ENCODE results near the gene LEP.
"Not testable (repeated sequence)": the region's sequence is repeated elsewhere in the genome, so short reads cannot be mapped to it uniquely, and the experiment has no call there.

LEP gene

DNA sequence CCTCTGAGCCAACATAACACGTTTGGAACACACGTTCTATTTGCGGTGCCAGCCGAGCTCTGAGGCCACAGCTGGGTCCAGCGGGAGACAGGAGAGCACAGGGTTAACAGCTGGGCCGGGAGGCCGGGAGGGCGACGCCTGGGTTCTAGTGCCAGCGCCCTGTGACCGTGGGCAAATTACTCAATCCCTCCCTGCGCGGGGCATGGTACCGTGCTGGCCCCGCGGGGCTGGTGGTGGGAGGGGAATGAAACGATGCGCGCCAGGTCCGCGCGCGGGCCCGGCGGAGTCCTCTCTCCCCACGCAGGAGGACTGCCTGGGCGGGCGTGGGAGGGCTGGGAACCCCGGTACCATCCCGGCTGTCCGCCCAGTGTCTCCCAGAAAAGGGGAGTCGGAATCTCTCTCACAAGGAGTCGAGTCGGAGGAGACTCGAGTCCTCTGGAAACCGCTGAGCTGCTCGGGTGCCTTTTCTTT is 30.4 kb downstream of the LEP start:
- no peak for DNase-seq (ENCODE audit: low read depth in 1 of 2, low spot score in 1 of 2)

DNA sequence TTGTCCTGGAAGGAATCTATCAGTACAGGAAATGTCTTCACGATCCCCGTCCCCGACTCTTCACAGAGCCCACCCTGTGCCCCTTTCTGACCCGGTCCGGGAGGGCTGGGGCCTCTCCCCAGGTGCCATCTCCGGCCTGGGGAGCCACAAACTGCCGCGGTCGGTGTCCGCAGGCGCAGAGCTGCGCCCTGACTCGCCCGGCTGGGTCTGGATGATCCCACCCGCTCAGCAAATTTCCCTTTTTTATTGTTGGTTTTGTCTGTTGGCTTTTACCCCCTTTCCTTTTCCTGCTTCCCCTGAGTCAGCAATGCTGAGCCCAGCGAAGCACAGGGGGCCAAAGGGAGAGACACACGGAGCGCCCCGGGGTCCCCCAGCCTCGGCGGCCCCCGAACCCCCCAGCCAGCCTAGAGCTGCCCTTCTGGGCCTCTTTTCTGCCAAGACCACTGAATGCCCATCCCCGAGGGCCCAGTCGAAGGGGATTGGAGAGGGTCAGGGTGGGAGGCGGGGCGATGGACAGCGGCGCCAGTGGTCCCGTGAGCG is 30.9 kb downstream of the LEP start:
- DNase-seq (ENCODE audit: low read depth in 1 of 2, low spot score in 1 of 2), result no peak

DNA sequence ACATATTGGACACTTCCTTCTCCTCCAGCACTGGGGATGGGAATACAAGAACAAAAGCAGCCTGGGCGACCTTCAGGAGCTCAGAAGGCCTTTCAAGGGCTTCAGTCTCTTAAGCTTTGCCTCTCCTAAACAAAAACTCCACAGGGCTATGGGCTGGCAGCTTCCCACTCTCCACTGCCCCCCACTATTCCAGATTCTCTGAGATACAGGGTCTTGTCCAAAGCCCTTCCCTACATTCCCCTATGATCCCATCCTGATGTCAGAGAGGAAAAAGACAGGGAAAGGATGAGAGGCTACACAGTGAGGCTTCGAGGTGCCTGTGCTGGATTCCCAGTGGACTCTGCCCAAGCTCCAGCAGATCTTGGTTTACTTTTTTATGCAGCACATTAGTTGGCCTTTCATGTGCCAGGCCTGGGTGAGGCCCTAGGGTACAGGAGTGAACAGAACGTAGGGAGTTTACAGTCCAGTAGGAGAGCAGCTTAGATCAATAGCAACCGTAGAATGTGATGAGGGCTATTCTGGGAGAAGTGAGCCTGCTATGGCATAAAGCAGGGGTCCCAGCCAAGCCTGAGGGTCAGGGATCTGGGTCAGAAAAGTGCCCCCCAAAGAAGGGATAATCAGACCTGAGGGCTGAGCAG is 33.3 kb downstream of the LEP start:
- DNase-seq (ENCODE audit: low read depth in 1 of 2, low spot score in 1 of 2), result no peak

DNA sequence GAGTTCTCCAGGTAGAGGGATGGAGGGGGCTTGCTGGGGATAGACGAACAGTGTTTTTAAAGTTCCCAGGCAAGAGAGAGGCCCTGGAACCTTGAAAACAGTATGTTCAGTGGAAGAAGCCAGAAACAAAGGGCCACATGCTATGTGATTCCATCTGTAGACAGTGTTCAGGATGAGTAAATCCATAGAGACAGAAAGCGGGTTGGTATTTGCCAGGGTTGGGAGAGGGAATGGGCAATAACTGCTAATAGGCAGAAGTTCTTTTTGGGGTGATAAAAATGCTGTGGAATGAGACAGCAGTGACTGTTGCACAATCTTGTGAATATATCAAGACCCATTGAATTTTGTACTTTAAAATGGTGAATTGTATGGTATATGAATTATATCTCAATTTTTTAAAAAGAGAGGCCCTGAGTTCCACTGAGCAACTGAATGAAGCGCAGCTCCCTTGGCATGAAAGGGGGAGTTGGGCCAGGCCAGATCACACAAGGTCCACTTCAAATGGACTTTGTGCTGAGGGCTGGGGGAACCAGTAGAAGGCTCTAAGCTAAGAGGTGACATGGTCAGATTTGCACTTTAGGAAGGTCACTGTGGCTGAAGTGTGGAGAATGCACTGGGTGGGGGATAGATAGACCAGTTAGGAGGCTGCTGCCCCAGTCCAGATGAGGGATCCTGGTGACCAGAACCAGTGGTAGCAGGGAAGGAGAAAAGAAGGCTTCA is 34.0 kb downstream of the LEP start:
- no peak for DNase-seq (ENCODE audit: low read depth in 1 of 2, low spot score in 1 of 2)

DNA sequence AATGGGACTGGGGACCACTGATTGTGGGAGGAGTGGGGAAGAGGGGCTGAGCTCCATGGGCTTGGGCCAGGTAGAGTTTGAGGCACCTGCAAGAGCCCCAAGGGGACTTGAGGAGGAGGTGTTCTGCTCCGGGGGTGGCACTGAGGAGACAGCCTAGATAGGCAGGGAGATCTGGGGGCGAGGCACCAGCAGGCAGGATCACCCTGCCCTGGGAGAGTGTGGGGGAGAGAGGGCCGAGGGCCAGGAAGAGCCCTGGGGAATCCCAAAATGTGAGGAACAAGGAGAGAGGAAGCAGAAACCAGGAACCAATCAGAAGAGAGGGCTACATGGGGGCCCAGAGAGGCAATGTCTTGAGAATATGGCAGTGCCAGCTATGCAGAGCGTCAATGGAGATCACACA is 34.6 kb downstream of the LEP start:
- no peak for DNase-seq (ENCODE audit: low read depth in 1 of 2, low spot score in 1 of 2)

DNA sequence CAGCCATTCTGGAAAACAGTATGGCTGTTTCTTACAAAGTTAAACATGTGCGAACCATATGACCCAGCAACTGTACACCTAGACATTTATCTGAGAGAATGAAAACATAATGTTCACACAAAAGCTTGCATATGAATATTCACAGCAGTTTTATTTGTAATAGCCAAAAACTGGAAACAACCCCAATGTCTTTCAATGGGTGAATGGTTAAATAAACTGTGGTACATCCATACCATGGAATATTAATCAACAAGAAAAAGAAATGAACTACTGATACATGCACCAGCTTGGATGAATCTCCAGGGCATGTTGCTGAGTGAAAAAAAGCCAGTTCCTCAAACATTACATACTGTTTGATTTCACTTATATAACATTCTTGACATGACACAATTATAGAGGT is 37.3 kb downstream of the LEP start:
- DNase-seq (ENCODE audit: low read depth in 1 of 2, low spot score in 1 of 2), result no peak

DNA sequence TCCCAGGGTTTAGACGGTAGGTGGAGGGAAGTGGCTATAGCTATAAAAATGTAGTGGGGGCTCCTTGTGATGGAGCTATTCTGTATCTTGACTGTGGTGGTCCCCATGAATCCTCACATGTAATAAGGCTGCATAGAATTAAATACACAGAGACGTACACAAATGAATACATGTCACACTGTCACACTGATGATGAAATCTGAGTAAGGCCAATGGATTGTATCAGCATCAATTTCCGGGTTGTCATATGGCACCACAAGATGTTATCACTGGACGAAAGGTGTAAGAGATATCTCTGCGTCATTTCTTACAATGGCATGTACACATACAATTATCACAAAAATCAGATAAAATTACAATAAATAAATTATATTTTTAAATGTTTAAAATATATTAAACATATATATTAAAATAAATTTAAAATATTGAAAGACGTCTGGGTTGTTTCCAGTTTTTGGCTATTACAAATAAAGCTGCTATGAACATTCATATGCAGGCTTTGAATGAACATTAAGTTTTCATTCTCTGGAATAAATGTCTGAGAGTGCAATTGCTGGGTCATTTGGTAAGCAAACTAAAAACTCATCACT is 38.1 kb downstream of the LEP start:
- DNase-seq (ENCODE audit: low read depth in 1 of 2, low spot score in 1 of 2), result no peak

DNA sequence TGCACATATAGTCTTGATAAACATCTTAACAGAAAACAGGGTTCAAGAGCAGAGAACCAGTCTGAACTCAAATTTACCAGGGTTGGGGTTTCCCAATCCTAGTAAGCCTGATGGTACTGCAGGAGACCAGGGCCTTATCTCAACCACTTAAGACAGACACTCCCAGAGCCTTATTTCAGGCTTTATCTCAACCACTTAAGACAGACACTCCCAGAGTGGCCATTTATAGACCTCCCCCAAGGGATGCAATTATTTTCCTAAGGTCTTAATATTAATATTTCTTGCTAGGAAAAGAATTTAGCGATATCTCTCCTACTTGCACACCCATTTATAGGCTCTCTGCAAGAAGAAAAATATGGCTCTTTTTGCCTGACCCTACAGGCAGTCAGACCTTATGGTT is 39.4 kb downstream of the LEP start:
- DNase-seq (ENCODE audit: low read depth in 1 of 2, low spot score in 1 of 2), result not testable (repeated sequence)

DNA sequence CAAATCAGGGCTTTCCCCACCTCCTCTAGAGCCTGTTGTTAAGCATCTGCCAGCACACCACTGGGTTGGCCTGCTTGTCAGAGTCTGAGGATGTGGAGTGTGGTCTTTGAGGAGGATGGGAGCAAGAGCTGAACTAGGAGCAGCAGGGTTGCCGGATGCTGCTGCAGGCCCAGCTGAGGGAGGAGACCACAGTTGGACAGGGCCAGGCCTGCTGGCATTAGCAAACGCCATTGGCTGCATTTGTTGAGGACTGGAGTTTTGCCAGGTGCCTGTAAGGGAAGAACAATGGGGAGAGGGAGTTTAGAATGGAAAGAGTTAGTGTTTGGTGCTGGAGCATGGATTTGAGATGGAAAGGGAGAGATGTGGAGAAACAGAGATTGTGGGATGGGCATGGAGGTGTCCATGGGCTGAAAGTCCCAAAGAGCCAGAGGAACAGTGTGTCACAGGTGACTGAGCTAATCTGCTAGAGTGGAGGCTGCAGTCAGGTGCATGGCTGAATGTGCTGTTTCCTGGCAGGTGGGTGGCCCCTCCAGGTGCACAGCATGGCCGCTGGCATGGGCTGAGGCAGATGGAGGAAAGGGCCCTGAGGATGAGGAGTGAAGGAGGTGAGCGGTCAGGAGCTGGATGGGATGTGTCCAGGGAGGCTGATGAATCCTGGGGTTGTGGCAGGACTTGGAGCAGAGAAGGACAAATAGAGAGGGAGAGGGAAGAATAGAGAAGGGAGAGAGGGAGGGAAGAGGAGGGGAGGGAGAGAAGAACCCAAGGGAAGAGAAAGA is 40.7 kb downstream of the LEP start:
- DNase-seq (ENCODE audit: low read depth in 1 of 2, low spot score in 1 of 2), result no peak

DNA sequence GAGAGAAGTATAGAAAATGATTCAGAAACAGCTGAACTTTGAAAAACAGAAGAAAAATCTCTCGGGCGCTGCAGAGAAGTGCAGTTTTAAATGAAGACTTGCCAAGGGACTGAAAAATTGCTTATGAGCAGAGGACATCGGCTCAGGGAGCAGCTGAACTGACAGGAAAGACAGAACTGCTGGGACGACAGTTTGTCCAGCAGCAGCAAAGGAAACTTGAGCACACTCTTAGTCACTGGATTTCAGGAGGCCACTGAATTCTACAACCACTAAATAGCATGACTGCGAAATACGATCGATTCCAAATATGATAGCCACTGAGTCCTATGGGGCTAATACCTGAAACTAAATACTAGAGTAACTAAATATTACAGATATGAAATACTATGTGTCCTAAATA is 43.0 kb downstream of the LEP start:
- no peak for DNase-seq (ENCODE audit: low read depth in 1 of 2, low spot score in 1 of 2)

DNA sequence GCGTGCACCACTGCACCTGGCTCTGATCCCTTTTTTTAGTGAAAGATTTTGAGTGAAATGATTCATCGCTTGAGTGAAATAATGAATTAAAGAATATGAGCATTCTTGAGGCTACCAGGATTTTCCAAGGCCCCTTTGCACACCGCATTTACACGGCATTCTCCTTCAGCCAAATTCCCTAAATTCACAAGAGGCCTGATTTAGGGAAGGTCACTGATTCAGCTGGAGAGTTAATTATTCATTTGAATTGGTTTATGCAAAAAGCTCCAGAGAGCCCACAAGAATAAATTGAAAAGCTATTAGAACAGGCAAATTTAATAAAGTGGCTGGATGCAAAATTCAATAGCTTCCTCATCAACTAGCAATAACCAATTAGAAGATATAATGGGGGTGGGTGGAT is 46.5 kb downstream of the LEP start:
- DNase-seq (ENCODE audit: low read depth in 1 of 2, low spot score in 1 of 2), result no peak

DNA sequence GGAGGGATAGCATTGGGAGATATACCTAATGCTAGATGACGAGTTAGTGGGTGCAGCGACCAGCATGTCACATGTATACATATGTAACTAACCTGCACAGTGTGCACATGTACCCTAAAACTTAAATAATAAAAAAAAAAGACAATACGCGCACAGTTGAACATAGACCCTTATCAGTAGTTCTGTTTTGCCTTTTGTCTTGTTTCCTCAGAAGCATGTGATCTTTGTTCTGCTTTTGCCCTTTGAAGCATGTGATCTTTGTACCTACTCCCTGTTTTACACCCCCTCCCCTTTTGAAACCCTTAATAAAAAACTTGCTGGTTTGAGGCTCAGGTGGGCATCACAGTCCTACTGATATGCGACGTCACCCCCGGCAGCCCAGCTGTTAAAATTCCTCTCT is 56.9 kb downstream of the LEP start:
- not testable (repeated sequence) for DNase-seq (ENCODE audit: low read depth in 1 of 2, low spot score in 1 of 2)

DNA sequence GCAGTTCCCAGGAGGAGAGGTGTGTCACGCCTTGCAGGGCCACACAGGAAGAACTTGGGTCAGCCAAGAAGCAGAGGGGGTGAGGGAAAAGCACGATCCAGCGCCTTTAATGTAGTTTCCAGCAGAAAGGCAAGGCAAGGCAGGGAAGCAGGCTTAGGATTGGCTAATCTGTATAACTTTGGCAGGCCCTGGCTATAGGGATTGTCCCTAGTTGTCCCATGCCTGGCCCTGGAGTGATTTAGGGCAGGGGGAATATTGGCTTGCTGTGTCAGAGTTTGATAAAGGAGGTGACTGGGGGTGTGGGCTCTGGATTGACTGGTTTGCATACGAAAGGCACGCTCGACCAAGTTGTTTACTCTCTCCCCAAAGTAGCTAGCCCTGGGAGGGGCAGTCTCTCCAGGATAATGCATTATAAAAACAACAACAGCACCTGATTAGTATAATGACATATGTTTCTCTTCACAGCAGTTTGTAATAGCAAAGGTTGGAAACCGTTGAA is 58.1 kb downstream of the LEP start:
- DNase-seq (ENCODE audit: low read depth in 1 of 2, low spot score in 1 of 2), result no peak

DNA sequence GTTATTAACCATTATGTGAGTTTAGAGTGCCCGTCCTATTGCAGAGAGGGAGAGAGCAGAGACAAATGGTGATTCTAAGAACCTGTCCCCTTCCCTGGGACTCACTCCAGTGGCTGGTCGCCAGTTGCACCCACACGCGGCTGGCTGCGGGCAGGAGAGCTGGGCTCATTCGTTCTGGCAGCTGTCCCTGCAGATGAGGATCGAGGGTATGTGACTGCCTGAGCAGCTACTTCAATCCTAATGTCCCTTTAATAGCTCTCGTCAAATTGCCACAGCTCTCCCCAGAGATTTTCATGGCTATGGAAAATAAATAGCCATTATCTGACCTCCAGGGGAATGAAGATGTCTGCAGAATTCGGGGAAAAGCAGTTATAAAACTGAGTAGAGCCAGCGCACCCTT is 61.1 kb downstream of the LEP start:
- DNase-seq (ENCODE audit: low read depth in 1 of 2, low spot score in 1 of 2), result no peak

DNA sequence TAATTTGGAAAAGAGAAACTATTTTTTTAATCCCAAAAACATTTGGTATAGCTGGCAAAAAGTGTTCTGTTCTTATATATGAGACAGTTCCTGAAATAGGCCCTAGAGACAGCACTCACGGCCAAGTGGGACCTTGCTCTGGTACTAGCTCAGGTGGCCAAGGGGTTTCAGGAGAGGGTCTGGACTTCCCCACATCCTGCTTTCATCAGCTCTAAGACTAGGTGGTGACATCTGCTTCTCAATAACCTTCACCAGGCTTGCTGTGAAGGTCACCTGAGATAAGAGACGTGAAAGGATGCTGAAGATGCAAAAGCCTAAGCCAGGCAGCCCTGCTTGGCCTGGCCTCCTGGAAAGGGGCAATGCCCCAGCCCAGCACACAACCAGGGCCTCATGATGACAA is 62.1 kb downstream of the LEP start:
- no peak for DNase-seq (ENCODE audit: low read depth in 1 of 2, low spot score in 1 of 2)

DNA sequence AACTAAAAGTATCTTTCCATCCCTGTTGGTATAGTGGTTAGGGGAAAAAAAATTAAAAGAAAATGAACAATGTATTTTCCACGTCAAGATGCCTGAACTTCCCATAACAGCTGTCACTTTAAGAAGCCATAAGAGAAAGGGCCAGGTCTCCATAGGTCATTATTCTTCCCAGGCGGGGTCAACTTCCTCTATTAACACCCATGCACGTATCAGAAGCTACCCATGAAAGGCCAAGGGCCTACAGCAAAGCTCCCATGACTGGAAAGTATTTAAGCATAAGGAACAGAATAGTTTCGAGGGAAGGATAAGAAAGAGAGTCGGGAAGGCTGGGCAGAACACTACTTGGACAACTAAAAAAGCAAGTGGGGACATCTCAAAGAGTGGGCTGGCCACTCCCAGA is 62.6 kb downstream of the LEP start:
- no peak for DNase-seq (ENCODE audit: low read depth in 1 of 2, low spot score in 1 of 2)

DNA sequence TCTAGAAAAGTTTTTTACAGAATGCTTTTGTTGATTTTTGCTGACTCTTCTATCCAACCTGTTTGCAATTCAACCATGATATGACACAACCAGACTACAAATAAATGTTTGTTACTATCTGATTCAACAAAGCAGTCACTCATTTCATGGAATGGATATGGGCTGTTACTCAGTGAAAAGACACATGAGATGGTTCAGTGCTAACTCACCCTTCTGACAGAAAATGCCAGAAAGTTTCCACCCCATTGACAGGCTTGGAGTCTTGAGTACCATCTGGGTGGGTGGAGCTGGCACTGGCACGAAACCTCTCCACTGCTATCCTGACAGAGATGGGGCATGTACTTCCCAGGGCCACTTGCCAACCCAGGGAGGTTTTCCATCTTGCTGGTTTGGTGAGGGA is 63.1 kb downstream of the LEP start:
- DNase-seq (ENCODE audit: low read depth in 1 of 2, low spot score in 1 of 2), result no peak

DNA sequence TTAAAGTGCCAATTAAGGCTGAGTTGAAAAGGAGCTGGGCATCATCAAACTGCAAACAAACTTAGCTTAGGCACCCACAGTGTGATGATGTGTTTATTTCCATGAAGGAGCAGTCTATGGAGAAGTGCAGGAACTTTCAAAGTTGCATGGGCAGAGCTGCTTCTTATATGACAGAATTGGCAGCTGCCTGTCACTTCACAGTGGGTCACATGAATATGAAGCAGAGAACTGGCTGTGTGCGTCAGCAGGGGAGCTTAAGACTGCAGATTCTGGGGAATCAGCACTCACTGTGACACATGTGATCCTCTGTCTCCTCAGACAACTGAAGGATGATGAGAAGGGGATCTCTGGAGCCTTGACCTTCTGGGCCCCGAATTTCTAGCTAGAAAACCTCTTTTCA is 66.0 kb downstream of the LEP start:
- no peak for DNase-seq (ENCODE audit: low read depth in 1 of 2, low spot score in 1 of 2)
